Ishikawa (cell line): ENCODE data around the gene UBE2L5.

Source experiments
- CEBPB ChIP-seq: IDR thresholded peaks from 2 replicates; pipeline ENCODE4 v1.6.1; 2012
- CREB1 ChIP-seq: IDR thresholded peaks from 2 replicates; pipeline ENCODE4 v1.6.1; 2012; ENCODE audit warnings: low read depth
- EGR1 ChIP-seq: IDR thresholded peaks from 2 replicates; pipeline ENCODE4 v1.6.1; 2012
- EP300 ChIP-seq: IDR thresholded peaks from 2 replicates; pipeline ENCODE4 v1.6.1; 2012; ENCODE audit warnings: borderline replicate concordance
- FOXM1 ChIP-seq: IDR thresholded peaks from 2 replicates; pipeline ENCODE4 v1.6.1; 2012; ENCODE audit warnings: low read depth, borderline replicate concordance
- MAX ChIP-seq: IDR thresholded peaks from 2 replicates; pipeline ENCODE4 v1.6.1; 2012
- NFIC ChIP-seq: IDR thresholded peaks from 2 replicates; pipeline ENCODE4 v1.6.1; 2012
- RAD21 ChIP-seq: IDR thresholded peaks from 2 replicates; pipeline ENCODE4 v1.6.1; 2012; ENCODE audit warnings: low read depth
- TAF1 ChIP-seq: IDR thresholded peaks from 2 replicates; pipeline ENCODE4 v1.6.1; 2012; ENCODE audit warnings: low read depth, mild to moderate bottlenecking
- TCF12 ChIP-seq: IDR thresholded peaks from 2 replicates; pipeline ENCODE4 v1.6.1; 2012; ENCODE audit warnings: low read depth
- TEAD4 ChIP-seq: IDR thresholded peaks from 2 replicates; pipeline ENCODE4 v1.6.1; 2012
- YY1 ChIP-seq: IDR thresholded peaks from 2 replicates; pipeline ENCODE4 v1.6.1; 2012; ENCODE audit warnings: low read depth
- ZBTB7A ChIP-seq: IDR thresholded peaks from 2 replicates; pipeline ENCODE4 v1.6.1; 2012; ENCODE audit warnings: low read depth
- TF ChIP-seq, protein P1 (sequence below): IDR thresholded peaks from 2 replicates; pipeline ENCODE4 v1.6.1; 2012
- TF ChIP-seq, protein P2 (sequence below): IDR thresholded peaks from 2 replicates; pipeline ENCODE4 v1.6.1; 2012; ENCODE audit warnings: low read depth, mild to moderate bottlenecking

UBE2L5 gene

GRCh38 chr13:30465593-30466357 lies 43.5 kb downstream of the UBE2L5 start, which contains the start of gene HMGB1:
Gene HMGB1, minus strand, starts transcription at chr13:30465936. Its CDS starts 2,256 bp downstream, at chr13:30463680.
- peak; percentile 76; the same call in 1 of the 2 replicates for TF ChIP-seq CREB1
- TF ChIP-seq YY1, result peak; percentile 76; the same call in 1 of the 2 replicates
- no peak for TF ChIP-seq FOXM1
- no peak for TF ChIP-seq TEAD4
- TF ChIP-seq MAX, result peak; percentile 68
- no peak for TF ChIP-seq RAD21
- TF ChIP-seq TAF1, result peak; percentile 88
- no peak for TF ChIP-seq EGR1
- TF ChIP-seq CEBPB, result no peak
- TF ChIP-seq EP300, result no peak

DNA sequence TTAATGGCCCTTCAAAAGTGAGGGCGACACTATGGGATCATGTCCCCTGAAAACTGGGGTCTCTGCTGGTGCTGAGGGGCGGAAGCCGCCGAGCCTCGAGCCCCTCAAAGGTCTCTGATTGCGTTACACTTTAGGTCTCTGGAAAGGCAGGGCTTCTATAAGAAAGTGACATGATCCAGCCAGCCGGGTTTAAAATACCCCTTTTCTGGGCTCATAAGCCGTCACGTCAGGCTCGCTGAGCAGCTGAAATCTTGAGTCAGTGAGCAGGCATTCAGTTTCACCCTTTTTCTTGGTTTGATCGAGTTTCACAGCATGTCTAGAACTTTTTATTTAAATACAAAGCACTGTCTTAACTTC lies 44.0 kb downstream of the UBE2L5 start:
- TF ChIP-seq FOXM1 (no peak), CEBPB (no peak), NFIC (no peak), RAD21 (no peak), ZBTB7A (no peak), CREB1 (no peak), MAX (no peak), TEAD4 (no peak), EP300 (no peak), YY1 (no peak), TAF1 (no peak), EGR1 (no peak), TCF12 (no peak)
- TF ChIP-seq, protein P1, sequence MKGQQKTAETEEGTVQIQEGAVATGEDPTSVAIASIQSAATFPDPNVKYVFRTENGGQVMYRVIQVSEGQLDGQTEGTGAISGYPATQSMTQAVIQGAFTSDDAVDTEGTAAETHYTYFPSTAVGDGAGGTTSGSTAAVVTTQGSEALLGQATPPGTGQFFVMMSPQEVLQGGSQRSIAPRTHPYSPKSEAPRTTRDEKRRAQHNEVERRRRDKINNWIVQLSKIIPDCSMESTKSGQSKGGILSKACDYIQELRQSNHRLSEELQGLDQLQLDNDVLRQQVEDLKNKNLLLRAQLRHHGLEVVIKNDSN, result no peak
- TF ChIP-seq, protein P2, sequence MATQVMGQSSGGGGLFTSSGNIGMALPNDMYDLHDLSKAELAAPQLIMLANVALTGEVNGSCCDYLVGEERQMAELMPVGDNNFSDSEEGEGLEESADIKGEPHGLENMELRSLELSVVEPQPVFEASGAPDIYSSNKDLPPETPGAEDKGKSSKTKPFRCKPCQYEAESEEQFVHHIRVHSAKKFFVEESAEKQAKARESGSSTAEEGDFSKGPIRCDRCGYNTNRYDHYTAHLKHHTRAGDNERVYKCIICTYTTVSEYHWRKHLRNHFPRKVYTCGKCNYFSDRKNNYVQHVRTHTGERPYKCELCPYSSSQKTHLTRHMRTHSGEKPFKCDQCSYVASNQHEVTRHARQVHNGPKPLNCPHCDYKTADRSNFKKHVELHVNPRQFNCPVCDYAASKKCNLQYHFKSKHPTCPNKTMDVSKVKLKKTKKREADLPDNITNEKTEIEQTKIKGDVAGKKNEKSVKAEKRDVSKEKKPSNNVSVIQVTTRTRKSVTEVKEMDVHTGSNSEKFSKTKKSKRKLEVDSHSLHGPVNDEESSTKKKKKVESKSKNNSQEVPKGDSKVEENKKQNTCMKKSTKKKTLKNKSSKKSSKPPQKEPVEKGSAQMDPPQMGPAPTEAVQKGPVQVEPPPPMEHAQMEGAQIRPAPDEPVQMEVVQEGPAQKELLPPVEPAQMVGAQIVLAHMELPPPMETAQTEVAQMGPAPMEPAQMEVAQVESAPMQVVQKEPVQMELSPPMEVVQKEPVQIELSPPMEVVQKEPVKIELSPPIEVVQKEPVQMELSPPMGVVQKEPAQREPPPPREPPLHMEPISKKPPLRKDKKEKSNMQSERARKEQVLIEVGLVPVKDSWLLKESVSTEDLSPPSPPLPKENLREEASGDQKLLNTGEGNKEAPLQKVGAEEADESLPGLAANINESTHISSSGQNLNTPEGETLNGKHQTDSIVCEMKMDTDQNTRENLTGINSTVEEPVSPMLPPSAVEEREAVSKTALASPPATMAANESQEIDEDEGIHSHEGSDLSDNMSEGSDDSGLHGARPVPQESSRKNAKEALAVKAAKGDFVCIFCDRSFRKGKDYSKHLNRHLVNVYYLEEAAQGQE, result no peak

DNA sequence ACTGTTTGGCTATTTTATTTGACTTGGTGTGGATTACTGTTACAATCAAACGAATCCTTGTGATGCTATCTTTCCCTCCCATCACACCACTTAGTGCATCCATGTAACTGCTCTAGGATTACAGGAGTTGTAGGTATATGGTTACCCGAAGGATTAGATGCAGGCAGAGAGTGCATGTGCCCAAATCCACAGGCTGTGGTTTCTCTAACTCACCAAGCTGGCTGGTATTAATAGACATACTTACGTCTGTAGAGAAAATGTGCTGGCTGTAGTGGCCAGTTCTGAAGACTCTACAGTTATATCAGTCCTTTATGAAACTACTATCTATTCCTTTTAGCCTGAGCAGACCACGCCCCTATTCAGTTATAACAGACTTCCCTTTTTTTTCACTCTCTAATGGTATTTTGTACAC lies 44.6 kb downstream of the UBE2L5 start:
- no peak for TF ChIP-seq TAF1
- TF ChIP-seq, protein P2, result no peak
- TF ChIP-seq EGR1, result no peak
- no peak for TF ChIP-seq TCF12
- no peak for TF ChIP-seq RAD21

DNA sequence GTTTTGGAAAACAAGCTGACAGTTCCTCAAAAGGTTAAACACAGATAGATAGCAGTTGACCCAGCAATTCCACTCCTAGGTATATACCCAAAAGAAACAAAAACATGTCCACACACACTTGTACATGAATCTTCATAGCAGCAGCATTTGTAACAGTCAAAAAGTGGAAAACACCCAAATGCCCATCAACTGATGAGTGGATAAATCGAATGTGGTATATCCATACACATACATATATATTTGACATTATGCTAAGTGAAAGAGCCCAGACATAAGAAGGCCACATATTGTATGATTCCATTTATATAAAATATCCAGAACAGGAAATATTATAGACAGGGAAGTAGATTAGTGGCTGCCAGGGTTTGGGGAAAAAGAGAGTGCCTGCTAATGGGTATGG lies 51.4 kb downstream of the UBE2L5 start:
- no peak for TF ChIP-seq EGR1

DNA sequence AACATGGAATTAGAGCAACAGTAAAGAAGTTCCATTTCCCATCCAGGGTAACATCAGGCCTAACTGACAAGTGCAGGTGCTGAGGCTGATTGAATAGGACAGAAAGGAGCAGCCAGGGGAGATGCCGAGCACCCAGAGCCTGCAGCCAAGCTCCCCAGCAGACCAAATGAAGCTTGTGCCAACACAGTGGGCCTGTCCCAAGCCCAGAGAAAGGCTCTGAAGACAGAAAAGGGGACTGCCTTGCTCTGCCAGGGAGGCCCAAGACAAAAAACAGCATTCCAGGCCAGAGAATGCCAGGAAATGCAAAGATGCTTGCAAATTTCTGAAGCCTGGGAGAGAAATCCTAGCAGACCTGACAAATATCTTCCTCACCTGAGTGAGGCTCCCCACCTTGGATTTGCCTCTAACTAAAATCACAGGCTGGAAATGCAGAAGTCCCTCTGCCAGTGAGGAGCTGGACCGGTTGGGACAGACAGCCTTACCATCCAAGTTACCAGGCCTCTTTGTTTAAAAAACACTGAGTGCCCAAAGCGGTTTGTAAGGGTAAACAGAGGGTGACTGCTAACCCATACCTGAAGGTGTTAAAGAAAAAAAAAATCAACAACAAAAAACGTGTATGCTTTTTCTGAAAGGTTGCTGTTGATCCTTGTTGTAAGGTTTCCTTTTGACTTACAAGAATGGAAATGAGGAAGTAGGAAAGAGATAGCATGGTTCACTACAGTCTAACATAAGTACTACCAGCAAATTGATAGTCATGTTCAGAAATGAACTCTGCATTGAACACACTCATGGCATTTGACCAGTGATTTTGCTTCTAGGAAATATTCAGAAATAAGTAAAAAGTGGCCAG lies 55.3 kb downstream of the UBE2L5 start:
- TF ChIP-seq EGR1, result no peak
- TF ChIP-seq CREB1, result no peak
- no peak for TF ChIP-seq FOXM1
- no peak for TF ChIP-seq ZBTB7A
- TF ChIP-seq MAX, result no peak
- TF ChIP-seq, protein P1, result no peak
- no peak for TF ChIP-seq TEAD4
- no peak for TF ChIP-seq CEBPB
- no peak for TF ChIP-seq RAD21
- no peak for TF ChIP-seq TCF12
- no peak for TF ChIP-seq NFIC
- TF ChIP-seq, protein P2, result no peak
- TF ChIP-seq EP300, result no peak
- no peak for TF ChIP-seq YY1
- no peak for TF ChIP-seq TAF1
